ENCODE measurements around the gene MT1B. TPM values are rescaled to one million over a fixed set of nuclear protein-coding genes. Genes with fewer than 3 reads are reported as not detected.

The MT1B gene
- total and polyA plus RNA-seq, 8 donors, result 0.45 to 0.66 TPM; not detected in 6

GRCh38 chr16:56634715-56635440 lies 16.8 kb upstream of the MT1B start:
- DNase-seq (peak in 1 of 4 donors; percentile 49), ATAC-seq (no peak)
- no peak for TF ChIP-seq CTCF (IDR thresholded peaks at IDR 0.05)
- Histone ChIP-seq H3K4me1 (peaks cover 0 to 31% of the 10 kb centered on the region in 2 donors), H3K27ac (no peak overlapping the region), H3K9me3 (no peaks in the 10 kb centered on the region), H3K36me3 (no peaks in the 10 kb centered on the region), H3K27me3 (peaks cover 35 to 93% of the 10 kb centered on the region in 2 donors), H3K4me3 (peak overlapping the region in 1 of 2 donors; percentile 6)
- intact Hi-C loops (cut with DNase I), result no loop called here

- Histone ChIP-seq H3K9me3 (no peaks in the 10 kb centered on the region), H3K36me3 (no peaks in the 10 kb centered on the region), H3K4me3 (peak overlapping the region in 1 of 2 donors; percentile 6), H3K4me1 (peaks cover 0 to 31% of the 10 kb centered on the region in 2 donors), H3K27ac (no peak overlapping the region), H3K27me3 (peaks cover 35 to 100% of the 10 kb centered on the region in 2 donors)
- peak in 1 of 4 donors; percentile 65 for DNase-seq
- TF ChIP-seq CTCF (IDR thresholded peaks at IDR 0.05), result no peak
- ATAC-seq, result no peak
- intact Hi-C loops (cut with DNase I), result no loop called here
Measured at GRCh38 chr16:56635441-56635967, 16.2 kb upstream of the MT1B start.

GRCh38 chr16:56636616-56637413 lies 14.9 kb upstream of the MT1B start:
- peaks cover 0 to 31% of the 10 kb centered on the region in 2 donors for H3K4me1 ChIP-seq
- ATAC-seq (no peak), DNase-seq (no peak)
- H3K27ac ChIP-seq, result no peak overlapping the region
- TF ChIP-seq CTCF (IDR thresholded peaks at IDR 0.05), result no peak
- no peaks in the 10 kb centered on the region for H3K9me3 ChIP-seq
- no peak overlapping the region for H3K4me3 ChIP-seq
- no peaks in the 10 kb centered on the region for H3K36me3 ChIP-seq
- intact Hi-C loops (cut with DNase I), result no loop called here
- peaks cover 35 to 98% of the 10 kb centered on the region in 2 donors for H3K27me3 ChIP-seq

- no peaks in the 10 kb centered on the region for H3K36me3 ChIP-seq
- peaks cover 0 to 32% of the 10 kb centered on the region in 2 donors for H3K4me1 ChIP-seq
- H3K4me3 ChIP-seq, result peak within 1 kb of the TSS; percentile 34 to 41
- H3K27me3 ChIP-seq, result peaks cover 26 to 96% of the 10 kb centered on the region in 2 donors
- ATAC-seq, result peak; percentile 89
- DNase-seq, result peak; percentile 36 to 89 (median 63)
- H3K27ac ChIP-seq, result peak within 1 kb of the TSS; percentile 26 to 58
- no peak for TF ChIP-seq CTCF (IDR thresholded peaks at IDR 0.05)
- intact Hi-C loops (cut with DNase I), result no loop called here
- no peaks in the 10 kb centered on the region for H3K9me3 ChIP-seq
Measured at GRCh38 chr16:56637814-56638750, 13.6 kb upstream of the MT1B start, which contains the start of gene MT1A. TSS of gene MT1A (plus strand) at chr16:56638666. CDS start at chr16:56638739, 73 bp downstream.
